HK-2 (cell line): Measurements from ENCODE around the gene NACA2.
"Not testable (repeated sequence)": the region's sequence is repeated elsewhere in the genome, so short reads cannot be mapped to it uniquely, and the experiment has no call there.

ENCODE experiments used
- DNase-seq: peaks from one replicate; pipeline ENCODE4 v3.0.0-alpha.2; 2018; ENCODE audit not compliant: unreplicated experiment

The NACA2 gene

GRCh38 chr17:61599608-61600007 is 8.6 kb upstream of the NACA2 start:
- DNase-seq: no peak

- DNase-seq: no peak
Measured at GRCh38 chr17:61598014-61598413, 7.0 kb upstream of the NACA2 start.

- DNase-seq: no peak
Measured at GRCh38 chr17:61597607-61598006, 6.6 kb upstream of the NACA2 start.

GRCh38 chr17:61595418-61596186 is 4.6 kb upstream of the NACA2 start:
- no peak for DNase-seq

GRCh38 chr17:61594294-61594825 is 3.3 kb upstream of the NACA2 start:
- no peak for DNase-seq

- no peak for DNase-seq
Measured at GRCh38 chr17:61593426-61593825, 2.4 kb upstream of the NACA2 start.

GRCh38 chr17:61591930-61592329 is 911 bp upstream of the NACA2 start:
- no peak for DNase-seq

GRCh38 chr17:61589990-61590389 is 1.0 kb downstream of the NACA2 start:
- no peak for DNase-seq

- DNase-seq: no peak
Measured at GRCh38 chr17:61587807-61588660, 3.0 kb downstream of the NACA2 start.

GRCh38 chr17:61587242-61587641 is 3.8 kb downstream of the NACA2 start:
- no peak for DNase-seq

GRCh38 chr17:61586622-61587021 is 4.4 kb downstream of the NACA2 start:
- DNase-seq: not testable (repeated sequence)

GRCh38 chr17:61586031-61586566 is 4.9 kb downstream of the NACA2 start:
- no peak for DNase-seq

GRCh38 chr17:61584866-61585265 is 6.2 kb downstream of the NACA2 start:
- no peak for DNase-seq

GRCh38 chr17:61584266-61584665 is 6.8 kb downstream of the NACA2 start:
- DNase-seq: no peak

- no peak for DNase-seq
Measured at GRCh38 chr17:61583660-61584264, 7.3 kb downstream of the NACA2 start.

- no peak for DNase-seq
Measured at GRCh38 chr17:61583242-61583641, 7.8 kb downstream of the NACA2 start.

GRCh38 chr17:61582593-61582992 is 8.4 kb downstream of the NACA2 start:
- no peak for DNase-seq

GRCh38 chr17:61581611-61582349 is 9.2 kb downstream of the NACA2 start:
- DNase-seq: no peak

GRCh38 chr17:61580502-61580901 is 10.5 kb downstream of the NACA2 start:
- DNase-seq: no peak

GRCh38 chr17:61579961-61580360 is 11.1 kb downstream of the NACA2 start:
- no peak for DNase-seq

GRCh38 chr17:61579347-61579746 is 11.7 kb downstream of the NACA2 start:
- no peak for DNase-seq
